HS-27A (cell line): ENCODE data around the gene TMEM129.
A peak's percentile ranks its signal among the peaks of the same experiment; 100 is the strongest.
"Not testable (repeated sequence)": the region's sequence is repeated elsewhere in the genome, so short reads cannot be mapped to it uniquely, and the experiment has no call there.

Experiments
- DNase-seq: peaks from one replicate; pipeline ENCODE4 v3.0.0-alpha.2; 2012; ENCODE audit warnings: low read depth, missing footprints

Gene TMEM129

DNA sequence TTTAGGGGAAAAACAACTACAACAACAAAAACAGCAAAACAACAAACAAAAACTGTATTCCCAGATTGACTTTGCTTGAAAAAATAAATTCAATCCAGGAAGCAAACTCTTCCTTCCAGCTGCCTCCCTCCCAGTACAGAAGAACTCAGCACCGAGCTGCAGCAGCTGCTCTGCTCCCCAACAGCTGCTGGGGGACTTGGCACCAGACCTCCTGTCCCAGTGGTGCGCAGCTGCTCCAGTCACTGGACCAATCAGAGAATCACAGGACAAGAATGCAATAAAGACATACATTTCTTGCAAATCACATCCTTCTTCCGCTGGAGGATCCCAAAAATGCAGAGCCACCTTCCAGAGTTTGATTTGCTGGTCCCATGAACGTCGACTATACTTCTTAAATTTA, 25.2 kb downstream of the TMEM129 start:
- no peak for DNase-seq

DNA sequence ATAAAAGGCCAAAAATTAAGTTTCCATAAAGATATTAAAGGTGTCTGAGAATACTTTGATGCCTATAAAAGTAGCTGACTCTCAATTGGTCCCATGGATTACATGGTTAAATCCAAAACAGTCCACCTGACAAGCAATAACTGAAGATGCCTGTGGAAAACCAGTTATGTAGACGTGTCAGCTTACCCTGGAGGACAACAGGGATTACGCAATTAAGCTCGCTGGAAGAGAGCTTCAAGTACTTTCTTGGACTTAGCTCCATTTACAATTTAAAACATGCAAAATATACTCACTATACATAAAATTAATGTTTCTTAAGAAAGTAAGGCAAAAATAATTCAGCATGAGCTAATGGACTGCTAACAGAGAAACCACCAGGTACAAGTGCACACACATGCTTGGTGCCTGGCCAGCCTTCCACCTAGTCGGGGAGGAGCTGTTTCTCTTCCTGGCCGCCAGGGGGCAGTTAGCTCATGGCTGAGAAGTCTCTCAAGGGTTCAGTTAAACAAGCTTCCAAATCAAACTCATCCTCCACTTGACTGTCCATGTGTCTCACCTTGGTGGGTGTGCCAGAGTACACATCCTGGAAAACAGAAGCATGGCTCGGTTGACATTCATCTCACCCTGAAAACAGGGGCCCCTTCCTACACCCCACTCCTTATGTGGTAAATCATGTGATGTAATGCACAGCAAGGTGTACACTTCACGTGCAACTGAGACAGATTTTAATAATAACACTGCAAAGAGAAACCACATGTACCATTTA, 27.8 kb downstream of the TMEM129 start:
- peak; percentile 33 for DNase-seq

DNA sequence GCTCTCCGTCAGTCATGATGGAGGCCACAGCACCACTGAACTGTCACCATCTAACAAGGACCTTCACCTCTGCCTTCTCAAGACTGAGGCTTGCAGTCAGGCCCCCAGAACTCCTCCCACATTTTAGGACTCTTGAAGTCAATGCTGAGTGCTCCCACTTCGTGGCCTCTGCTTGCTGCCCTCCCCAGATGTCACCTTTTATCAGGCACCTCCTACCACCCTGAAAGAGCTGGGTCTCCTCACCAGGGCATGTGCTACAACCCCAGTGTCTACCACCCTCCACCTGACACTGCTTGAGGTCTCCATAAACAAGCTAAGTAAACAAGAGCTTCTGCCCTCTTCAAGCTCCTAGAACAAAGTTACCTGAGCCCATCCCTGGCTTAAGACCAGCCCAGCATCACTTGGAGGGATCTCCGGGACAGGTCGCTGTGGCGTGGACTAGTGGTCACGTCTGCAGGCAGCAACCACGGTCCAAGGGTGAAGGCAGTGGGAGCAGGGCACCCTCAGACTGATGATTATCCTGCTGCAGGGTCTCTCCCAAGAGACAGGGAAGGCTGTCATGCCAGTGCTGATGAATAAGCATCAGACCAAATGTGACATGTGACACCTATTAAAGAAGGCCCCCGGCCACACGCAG, 29.3 kb downstream of the TMEM129 start:
- DNase-seq, result no peak

DNA sequence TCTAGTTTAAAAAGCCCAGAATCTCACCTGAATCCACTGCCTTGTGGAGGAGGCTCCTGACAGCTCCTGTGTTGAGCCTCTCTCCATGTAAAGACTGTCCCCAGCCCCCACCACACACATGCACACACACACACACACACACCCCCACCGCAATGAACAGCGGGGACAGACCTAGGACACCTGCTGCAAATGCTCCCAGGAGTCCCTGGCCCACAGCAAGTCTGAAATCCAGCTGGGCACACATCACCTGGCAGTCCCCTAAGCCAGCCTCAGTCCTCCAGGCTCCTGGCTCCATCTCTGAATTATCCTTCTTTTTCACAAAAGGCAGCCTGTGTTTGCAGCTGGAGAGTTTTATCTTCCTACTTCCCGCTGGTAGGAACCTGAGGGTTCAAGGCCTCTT, 30.4 kb downstream of the TMEM129 start:
- DNase-seq, result no peak

DNA sequence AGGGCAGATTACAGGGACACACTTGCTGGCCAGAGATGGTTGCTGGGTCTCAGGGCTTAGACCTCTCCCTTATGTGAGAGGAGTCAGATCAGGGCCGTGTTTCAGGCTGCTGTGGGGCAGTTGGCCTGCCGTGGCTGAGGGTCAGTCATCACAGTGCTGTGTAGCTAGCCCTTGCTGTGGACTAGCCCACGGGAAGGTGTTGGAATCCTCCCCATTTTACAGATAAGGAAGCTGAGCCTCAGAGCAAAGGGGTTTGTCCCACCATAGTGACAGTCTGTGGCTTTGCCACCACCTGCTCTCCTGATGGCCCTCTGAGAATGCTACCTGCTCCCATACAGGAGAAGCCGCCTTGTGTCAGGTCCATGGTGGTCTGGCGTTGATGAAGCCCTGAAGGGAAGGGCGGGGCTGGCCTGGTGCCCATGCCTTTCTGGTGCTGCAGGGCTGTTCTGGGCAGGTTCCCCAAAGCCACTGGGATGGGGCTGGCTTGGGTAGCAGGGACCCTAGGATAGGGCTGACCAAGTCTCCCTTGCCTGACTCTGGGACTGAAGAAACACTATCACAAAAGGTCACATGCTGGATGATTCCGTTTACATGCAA, 34.6 kb downstream of the TMEM129 start:
- no peak for DNase-seq

DNA sequence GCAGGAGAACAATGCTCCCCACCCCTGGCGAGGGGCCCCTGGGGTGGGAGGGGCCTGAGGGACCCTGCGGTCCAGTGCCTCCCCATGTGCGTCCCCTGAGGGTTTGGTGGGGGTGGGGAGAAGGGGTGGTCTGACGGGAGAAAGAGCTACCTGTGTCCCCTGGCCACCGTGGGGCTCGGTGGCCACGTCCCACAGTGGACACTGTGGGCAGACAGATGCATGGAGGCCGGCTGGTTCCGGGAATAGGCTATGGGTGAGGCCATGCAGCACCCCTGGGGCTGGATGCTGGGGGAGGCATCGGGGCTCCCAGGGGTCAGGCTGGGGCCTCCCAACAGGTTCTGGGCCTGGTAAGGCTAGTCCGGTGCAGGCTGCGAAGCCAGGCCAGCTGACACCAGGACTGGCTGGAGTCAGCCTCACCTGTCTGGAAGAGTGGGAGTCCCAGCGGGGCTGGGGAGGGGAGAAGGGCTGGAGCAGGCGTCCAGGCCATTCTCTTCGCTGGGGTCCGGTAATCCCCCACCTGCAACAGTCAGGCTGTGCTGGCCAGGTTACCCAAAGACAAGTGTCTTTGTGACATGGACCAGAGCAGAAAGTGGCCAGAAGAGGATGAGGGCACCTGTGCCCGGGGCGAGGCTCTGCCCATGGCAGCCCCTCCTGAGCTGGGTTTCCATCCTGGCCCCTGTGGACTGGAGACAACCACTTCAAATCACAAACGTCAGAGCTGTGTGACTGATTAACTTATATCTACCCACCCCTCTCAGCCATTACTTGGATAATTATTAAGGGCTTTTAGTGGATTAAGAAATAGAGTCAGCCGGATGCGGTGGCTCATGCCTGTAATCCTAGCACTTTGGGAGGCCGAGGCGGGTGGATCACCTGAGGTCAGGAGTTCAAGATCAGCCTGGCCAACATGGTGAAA, 35.6 kb downstream of the TMEM129 start:
- no peak for DNase-seq

DNA sequence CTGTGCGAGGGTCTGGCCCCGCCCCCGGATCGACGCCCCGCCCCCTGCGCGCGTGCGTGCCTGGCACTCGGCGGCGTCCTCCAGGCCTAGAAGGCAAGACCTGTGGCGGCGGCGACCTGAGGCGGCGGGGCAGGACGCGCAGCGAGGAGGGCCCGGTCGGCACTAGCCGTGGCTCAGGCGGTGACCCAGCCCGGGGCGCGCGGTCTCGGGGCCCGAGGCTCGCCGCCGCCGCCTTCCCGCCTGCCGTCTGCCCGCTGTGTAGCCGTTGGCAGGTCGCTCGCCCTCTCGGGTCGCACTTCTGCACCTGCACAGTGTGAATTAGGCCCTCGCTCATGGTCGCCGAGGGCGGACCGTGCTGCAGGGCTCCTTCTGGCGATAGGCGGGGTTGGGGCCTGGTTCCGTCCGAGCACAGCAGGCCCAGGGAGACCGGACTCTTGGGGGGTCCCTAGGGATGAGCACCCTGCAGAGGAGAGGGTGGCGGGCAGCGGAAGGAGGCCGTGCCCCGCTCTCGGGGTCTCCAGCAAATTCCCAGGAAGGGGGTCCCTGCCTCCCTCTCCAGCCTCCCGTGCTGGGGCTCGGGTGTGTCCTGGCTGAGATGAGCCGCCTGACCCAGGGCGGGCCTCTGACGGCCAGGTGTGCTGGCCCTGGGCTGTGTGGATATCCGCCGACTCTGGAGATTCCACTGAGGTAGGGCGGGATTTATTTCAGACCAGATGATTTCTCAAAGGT, 36.5 kb downstream of the TMEM129 start:
- DNase-seq, result no peak

DNA sequence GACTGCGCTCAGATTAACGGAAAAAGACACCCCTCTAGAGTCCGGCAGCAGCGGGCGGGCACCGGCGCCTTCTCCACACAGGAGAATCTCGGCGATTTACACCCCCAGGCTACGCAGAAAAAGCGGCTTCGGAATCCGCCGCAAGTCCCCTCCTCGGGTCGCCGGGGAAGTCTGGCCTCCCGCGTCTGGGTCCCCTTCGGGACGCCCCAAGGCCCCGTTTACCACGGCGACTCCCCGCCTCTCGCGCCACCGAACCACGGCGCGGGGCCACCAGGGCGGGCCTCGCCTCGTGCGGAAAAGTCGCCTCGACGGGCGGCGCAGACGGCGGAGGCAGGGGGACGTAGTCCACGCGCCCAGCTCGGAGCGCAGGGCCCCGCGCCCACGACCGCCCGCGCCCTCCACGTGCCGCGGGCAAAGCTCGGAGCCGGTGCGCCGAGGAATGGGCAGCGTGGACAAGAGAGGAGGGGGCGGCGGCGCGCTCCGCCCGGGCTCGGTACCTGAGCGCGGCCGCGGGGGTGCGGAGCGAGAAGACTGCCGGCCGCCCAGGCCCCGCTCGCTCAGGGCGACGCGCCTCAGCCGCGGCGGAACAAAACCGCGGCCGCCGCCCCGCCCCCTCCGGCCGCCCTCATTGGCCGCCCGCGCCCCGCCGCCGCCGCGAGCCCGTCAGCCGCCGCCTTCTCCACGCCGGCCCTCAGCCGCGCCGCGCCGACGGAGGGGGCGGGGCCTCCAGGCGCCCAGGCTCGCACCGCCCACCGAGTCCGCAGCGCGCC, 37.2 kb downstream of the TMEM129 start, which contains the start of gene FAM53A:
TSS of gene FAM53A (minus strand) at position 578 of the 770 bp plus-strand sequence. CDS start 15,572 bp downstream, outside the sequence.
- DNase-seq, result no peak

DNA sequence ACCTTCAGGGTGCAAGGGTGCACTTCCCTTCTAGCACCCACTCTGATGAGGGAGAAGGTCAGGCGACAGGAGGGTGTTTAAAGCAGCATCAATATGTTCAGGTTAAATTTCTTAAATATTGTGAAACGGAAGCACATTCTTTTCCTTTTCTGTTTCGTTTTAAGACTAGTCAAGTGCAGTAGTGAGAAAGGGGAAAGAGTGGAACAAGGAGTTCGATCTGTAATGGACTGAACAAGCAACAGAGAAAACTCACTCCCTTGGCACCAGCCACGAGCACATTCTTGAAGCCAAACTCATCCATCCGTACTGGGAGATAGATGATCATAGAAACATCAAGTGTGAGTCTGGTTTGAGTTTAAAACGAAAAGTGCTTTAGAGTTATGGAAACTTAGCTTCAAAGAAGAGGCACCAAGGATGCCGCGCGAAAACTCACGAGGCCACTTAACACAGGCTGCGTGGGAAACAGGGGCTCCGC, 37.8 kb downstream of the TMEM129 start:
- DNase-seq, result peak; percentile 56

DNA sequence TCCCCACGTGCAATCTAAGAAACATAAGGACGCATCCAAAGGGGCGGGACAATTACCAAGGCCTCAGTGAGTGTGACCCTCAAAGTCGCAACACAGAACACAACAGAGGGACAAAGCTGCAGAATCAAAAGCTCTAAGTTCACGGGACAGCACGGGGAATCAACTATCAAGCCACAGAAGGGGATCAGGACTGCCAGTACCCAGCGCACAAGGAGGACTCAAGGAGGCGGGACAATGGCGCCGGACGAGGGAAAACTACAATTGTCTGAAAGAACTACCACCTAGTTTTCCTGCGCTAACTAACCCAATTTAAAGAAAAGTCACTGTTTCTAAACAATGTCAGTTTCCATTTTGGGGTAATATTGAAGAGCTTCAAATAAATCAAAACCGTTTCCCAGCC, 38.3 kb downstream of the TMEM129 start:
- DNase-seq, result no peak

DNA sequence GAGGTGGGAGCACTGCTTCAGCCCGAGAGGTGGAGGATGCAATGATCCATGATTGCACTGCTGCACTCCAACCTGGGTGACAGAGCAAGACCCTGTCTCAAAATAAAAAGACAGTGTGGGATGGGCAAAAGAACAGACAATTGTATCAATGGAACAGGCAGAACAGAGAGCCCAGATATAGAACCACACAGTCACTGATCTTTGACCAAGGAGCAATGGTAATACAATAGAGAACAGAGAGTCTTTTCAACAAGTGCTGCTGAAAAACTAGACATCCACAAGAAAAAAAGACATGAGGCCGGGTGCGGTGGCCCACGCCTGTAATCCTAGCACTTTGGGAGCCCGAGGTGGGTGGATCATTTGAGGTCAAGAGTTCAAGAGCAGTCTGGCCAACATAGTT, 42.9 kb downstream of the TMEM129 start:
- no peak for DNase-seq

DNA sequence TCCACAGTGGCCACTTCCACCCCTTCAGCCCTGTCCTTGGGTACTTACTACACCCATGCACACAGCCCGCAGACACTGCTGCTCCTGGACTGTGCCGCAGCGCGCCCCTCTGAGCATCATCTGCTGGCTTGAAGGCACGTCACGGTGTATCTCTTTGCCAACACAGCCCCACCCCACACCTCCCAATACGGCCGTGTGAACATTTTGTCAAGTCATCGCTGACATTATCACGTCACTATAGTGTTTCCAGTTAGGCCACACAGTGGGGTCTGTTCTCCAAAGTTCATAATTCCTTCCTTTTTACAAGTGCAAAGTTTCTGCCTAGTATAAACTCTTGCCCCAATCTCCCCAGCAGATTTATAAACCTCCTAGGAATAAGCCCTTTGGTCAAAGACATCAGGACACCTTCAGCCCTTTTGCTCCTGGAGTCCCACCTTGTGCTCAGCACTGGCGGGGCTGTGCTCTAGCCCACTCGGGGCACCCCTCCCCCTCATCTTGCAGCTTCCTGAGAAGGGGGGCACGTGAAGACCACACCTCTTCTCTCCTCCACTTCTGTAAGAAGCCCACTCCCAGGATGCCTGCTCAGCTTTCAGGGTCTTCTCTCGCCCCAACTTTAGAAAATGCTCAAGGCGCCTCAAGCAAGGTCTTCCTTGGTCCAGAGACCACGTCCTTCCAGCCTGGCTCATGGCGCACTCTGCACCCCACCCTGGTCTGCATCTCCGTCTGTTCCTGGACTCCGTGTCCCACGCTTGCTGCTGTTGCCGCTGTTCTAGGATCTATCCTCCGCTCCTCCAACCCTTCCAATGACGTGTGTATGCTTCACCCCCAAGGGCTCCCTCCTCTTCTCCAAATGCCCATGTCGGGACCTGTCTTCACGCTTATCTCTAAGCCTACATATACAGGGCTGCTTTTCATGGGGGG, 44.3 kb downstream of the TMEM129 start:
- no peak for DNase-seq

DNA sequence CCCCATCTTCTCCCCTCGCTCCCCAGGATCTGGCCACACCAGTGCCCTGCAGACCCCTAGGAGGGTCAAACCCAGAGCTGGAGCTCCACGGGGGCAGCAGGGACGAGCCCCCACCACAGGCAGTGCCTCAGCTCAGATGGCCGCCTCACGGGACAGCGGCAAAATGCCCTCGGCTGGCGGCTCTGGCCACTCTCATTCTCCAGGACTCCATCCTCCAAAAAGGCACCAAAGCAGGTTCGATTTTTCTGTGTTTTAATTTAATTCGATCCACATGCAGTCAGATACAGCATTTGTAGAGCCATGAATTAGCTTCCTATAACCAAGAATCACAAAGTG, 45.4 kb downstream of the TMEM129 start:
- DNase-seq, result no peak

DNA sequence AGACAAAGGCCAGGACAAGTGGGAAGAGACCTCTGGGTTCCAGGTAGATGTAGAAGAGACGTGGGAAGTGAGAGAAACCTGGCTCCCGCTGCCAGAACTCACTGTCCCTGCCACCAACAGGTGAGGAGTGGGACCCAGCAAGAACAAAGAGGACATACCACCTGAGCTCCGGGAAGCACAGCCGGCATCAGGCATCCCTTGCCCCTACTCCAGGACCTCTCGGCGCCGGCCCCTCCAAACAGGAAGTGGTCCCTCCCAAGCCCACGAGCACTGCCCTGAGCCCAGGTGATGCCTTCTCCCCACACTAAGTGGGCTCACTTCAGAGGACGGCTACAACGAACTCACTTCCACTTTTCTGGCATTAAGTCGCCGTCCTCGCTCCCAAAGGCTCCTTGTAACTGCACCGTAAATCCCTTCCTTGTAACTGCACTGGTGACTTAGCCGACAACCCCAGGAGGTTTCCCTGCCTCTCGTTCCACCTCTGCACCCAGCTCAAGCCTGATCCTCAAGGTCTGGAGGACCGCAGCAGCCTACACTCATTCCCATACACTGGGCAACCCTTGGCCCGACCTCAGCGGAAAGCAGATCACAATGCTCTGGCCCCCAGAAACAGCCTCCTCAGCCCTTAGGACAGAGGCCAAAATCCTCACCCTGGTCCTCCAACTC, 45.9 kb downstream of the TMEM129 start:
- no peak for DNase-seq

DNA sequence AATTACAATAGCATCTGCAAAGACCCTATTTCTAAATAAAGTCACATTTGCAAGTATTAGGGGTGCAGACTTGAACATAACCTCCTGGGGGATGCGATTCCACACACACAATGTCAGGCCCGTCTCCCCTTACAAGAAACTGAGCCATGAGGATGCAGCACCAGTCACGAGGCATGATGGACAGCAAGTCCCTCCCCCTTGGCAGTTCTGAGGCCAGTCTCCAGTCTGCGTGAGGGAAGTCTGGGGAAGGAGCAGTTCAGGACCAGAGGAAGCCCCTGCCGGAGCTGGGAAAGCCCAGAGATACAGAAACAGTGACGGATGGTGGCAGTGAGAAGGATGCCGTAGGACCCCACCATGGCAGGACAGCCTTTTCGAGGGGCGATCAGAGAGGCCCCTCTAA, 46.4 kb downstream of the TMEM129 start:
- DNase-seq, result no peak

DNA sequence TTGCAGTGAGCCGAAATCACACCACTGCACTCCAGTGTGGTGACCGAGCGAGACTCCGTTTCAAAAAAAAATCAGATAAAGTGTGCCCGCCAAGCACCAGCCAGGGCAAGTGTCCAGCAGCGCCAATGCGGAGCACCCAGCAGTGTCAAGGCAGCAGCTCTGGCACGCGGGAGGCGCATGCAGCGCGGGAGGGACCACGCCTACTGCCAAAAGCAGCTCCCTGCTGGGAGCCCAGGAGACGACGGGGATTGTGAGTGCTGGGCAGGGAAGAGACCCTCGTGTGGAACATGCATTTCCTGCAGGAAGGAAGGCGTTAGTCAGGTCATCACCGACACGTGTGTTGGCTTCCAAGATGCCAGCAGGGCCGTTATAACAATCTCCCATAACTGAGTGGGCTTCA, 47.5 kb downstream of the TMEM129 start:
- DNase-seq, result no peak

DNA sequence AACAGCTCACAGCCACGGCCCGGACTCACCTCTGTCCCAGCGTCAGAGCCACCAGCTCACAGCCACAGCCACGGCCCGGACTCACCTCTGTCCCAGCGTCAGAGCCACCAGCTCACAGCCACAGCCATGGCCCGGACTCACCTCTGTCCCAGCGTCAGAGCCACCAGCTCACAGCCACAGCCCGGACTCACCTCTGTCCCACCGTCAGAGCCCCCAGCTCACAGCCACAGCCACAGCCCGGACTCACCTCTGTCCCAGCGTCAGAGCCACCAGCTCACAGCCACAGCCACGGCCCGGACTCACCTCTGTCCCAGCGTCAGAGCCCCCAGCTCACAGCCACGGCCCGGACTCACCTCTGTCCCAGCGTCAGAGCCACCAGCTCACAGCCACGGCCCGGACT, 50.1 kb downstream of the TMEM129 start:
- not testable (repeated sequence) for DNase-seq

DNA sequence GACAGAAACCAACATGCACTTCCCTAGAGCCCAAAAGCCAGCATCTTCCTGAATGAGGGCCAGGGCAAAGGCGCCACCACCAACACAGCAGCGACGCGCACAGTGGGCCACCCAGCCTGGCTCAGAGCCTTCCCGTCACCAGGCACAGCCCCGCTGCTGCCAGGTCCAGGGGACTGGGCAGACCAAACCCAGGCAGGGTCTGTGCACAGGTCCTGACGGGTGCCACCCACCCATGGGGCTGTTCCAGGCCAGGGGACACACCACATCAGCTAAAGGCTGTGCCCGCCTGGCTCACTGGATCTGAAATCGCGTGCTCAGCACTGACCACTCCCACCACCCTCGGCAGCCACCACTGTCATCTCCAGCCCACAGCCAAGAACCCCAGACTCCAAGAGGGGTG, 50.8 kb downstream of the TMEM129 start:
- DNase-seq, result no peak

DNA sequence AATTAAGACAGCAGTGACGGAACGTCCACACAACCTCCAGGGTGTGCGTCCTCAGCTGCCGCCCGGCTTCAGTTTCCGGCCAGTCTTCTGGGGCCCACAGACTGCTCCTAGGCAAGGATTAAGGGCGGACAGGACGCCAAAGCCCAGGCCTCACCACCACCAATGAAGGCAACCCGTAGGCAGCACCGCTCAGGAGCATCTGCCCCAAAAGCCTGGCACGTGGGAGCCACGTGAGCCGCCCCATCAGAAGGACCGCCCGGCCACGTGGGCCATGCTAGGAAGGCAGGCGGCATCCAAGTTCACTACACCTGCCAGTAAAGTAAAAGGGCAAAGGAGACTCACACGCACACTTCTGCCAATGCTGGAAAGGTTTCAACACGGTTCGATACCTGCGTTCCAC, 51.3 kb downstream of the TMEM129 start:
- no peak for DNase-seq
